AG20443 (cell line): ENCODE results near the gene ZP2.
"Not testable (repeated sequence)": the region's sequence is repeated elsewhere in the genome, so short reads cannot be mapped to it uniquely, and the experiment has no call there.

ENCODE experiments used
- DNase-seq: peaks from one replicate; pipeline ENCODE4 v3.0.0; 2012; ENCODE audit warnings: low spot score, mixed read lengths

The ZP2 gene

GRCh38 chr16:21211486-21211885 lies at the start of gene ZP2:
Gene ZP2, minus strand, starts transcription at chr16:21211574. Its CDS starts 27 bp downstream, at chr16:21211547.
- DNase-seq: no peak

GRCh38 chr16:21257284-21257683 lies 45.9 kb upstream of the ZP2 start:
- no peak for DNase-seq

- DNase-seq: no peak
Observed at GRCh38 chr16:21256636-21257035, 45.3 kb upstream of the ZP2 start.

DNA sequence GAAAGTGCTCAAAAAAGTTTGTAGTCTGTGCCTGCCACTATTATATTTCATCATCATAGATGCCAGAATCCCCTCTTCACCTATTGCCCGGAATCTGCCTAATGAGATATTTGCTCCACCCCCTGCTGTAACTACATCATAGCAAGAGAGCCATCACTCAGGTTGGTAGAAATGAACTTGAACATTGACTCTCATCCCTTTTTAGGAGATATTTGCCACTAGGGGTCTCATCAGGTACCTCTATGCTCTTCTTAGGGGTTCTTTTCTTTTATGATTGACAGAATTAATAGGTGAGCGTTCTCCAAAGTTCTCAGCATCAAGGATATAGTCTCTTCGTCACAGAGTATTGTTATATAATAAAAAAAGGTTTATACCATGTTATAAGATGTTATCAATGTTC lies 42.1 kb upstream of the ZP2 start:
- no peak for DNase-seq

GRCh38 chr16:21250072-21250923 lies 38.9 kb upstream of the ZP2 start:
- DNase-seq: no peak

- DNase-seq: not testable (repeated sequence)
Observed at GRCh38 chr16:21248179-21248578, 36.8 kb upstream of the ZP2 start.

DNA sequence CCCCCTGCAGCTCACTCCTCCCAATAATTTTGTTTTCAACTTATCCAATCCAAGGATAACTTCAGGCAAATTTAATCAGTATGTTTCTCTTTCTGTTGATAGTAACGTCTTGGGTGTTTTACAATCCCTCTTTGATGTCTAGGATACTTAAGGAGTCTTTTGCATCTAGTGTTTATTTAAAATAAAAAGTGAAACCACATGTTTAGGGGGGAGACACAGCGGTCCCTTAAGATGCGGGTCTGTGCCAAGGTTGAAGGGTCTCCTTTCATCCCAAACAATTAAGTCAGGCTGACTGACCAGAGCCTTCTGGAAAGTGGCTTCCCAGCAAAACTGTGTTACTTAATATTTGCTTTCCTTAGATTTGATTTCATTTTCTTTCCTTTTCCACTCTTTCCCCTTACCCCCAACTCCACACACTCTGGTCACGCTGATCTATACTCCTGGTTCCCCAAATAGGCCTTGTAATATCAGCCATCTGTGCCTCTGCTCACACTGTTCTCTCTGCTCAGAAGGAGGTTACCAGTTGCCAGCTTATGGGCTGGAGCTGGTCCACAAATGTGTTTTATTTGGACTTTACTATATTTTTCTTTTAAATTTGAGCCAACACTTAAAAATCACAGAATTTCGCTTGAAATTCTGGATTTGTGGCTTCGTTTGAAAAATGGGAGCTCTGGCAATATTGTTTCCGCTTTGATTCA lies 33.3 kb upstream of the ZP2 start:
- DNase-seq: no peak

- DNase-seq: no peak
Observed at GRCh38 chr16:21242756-21243155, 31.4 kb upstream of the ZP2 start.

- no peak for DNase-seq
Observed at GRCh38 chr16:21239646-21240045, 28.3 kb upstream of the ZP2 start.

DNA sequence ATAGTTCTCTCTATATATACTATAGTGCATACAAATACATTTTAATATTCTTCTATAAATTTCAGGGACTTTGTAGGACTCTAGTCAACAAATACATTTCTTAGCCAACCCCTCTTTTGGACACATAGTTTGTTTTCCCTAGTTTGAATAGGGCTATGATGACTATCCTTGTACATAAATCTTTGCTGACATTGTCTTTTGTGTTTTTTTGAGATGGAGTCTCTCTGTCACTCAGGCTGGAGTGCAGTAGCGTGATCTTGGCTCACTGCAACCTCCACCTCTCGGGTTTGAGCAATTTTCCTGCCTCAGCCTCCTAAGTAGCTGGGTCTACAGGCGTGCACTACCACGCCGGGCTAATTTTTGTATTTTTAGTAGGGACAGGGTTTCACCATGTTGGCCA lies 25.5 kb upstream of the ZP2 start:
- DNase-seq: no peak

DNA sequence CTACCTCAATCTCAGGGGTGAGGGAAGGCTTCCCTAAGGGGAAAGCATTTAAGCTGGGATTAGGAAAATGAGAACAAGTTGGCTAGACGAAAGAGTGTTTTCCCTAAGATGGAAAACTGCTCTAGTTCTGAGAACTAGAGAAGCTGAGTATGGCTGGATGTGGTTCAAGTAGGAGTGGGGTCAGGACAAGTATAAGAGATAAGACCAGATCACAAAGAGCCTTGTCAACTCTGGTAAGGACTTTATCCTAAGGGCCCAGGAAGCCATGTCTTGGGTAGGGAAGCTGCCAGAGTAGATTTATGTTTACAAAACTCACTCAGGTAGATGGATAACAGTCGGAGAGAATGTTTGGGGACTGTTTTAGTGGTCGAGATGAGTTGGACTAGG lies 23.8 kb upstream of the ZP2 start:
- no peak for DNase-seq

- no peak for DNase-seq
Observed at GRCh38 chr16:21233521-21234150, 22.3 kb upstream of the ZP2 start, which contains the start of gene ANKS4B. Gene ANKS4B, plus strand, starts transcription at chr16:21233699. Its CDS starts 39 bp downstream, at chr16:21233738.

- DNase-seq: no peak
Observed at GRCh38 chr16:21233045-21233520, 21.7 kb upstream of the ZP2 start.

- DNase-seq: no peak
Observed at GRCh38 chr16:21228361-21228872, 17.0 kb upstream of the ZP2 start.

GRCh38 chr16:21227866-21228265 lies 16.5 kb upstream of the ZP2 start:
- DNase-seq: no peak

GRCh38 chr16:21226749-21227148 lies 15.4 kb upstream of the ZP2 start:
- DNase-seq: no peak

DNA sequence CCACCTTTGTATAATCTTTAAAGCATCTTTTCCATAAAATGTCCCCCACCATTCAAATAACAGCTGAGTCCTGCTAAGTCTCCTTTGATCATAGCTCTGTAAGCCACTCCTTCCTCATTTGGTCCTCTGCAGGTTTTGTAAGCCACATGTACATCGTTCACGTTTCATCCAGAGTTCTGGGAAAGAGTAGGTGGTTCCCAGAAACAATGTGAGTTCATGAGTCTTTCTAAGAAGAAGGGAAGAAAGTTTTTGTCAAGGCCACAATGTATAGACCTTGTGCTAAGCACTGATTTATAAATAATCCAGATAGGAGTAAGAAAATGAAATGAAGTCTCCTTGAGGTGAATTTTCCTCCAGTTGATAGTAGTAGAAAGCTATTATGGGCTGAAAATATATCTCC lies 13.4 kb upstream of the ZP2 start:
- no peak for DNase-seq

DNA sequence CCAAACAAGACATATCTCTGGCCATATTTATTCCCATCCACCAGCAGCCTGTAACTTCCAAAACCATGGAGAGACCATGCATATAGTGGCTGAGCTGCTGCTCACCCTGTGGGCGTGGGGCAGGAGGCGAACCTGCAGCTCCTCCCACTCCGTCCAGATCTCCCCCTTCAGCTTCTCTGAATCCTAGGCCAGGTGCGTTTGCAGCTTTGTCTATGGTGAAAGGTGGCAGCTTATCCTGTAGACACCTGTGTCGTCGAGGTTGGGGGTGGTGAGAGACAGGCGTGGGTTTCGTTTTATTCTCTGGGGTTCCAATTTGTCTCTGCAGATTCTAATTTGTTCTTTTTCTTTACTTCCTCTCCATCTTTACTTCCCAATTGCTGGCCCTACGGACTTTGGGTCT lies 12.4 kb upstream of the ZP2 start:
- no peak for DNase-seq

GRCh38 chr16:21222495-21223337 lies 11.3 kb upstream of the ZP2 start:
- no peak for DNase-seq

DNA sequence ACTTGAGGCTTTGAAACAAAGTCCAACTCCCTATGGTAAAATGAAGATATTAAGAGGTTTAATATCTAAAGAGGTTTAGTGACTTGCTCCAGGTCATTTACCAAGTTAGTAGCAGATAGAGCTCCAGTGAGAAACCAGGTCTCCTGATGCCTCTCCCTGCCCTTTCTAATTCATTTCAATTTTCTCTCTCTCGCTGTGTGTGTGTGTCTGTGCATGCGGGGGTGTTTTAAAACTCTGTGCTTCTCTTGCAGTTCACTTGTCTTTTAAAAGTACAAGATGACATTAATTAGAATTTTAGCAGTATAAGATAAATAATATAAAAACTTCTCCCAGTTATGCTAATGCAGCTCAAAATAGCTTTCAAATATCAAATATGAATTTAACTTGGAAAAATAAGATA lies 8.2 kb upstream of the ZP2 start:
- DNase-seq: no peak

- DNase-seq: no peak
Observed at GRCh38 chr16:21218153-21218552, 6.8 kb upstream of the ZP2 start.

DNA sequence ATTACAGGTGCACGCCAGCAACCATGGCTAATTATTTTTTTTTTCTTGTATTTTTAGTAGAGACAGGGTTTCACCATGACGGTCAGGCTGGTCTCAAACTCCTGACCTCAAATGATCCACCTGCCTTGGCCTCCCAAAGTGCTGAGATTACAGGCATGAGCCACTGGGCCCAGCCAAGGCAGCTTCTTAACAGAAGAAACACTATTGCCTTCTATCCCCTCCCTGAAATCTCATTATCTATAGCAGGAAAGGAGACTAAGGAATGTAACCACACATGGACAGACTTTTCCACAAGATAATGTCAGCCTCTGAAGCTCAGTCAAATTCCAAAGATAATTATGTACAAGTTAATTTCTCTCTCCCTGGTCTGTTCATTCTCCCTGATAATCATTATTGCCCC lies 5.7 kb upstream of the ZP2 start:
- DNase-seq: no peak
